Ramos (cell line): ENCODE data around the gene TIPARP.
"Not testable (repeated sequence)": the region's sequence is repeated elsewhere in the genome, so short reads cannot be mapped to it uniquely, and the experiment has no call there.

Experiments
- in situ Hi-C: fragments of 300-500 bp; cut with MboI; formaldehyde crosslinking; loops from one replicate; pipeline ENCODE4 v1.14.3; 2022; ENCODE audit warnings: low sequenced_read_pairs; ENCODE audit not compliant: unreplicated experiment

Gene TIPARP

GRCh38 chr3:156732715-156733421 is 58.5 kb downstream of the TIPARP start:
- in situ Hi-C loops, result no loop called here

- in situ Hi-C loops, result not testable (repeated sequence)
Observed at GRCh38 chr3:156734661-156735060, 60.3 kb downstream of the TIPARP start.

- in situ Hi-C loops, result no loop called here
Observed at GRCh38 chr3:156735471-156735870, 61.1 kb downstream of the TIPARP start.

- in situ Hi-C loops, result not testable (repeated sequence)
Observed at GRCh38 chr3:156737049-156737448, 62.7 kb downstream of the TIPARP start.

GRCh38 chr3:156738251-156738650 is 63.9 kb downstream of the TIPARP start:
- in situ Hi-C loops, result no loop called here

GRCh38 chr3:156739976-156740375 is 65.6 kb downstream of the TIPARP start:
- in situ Hi-C loops, result no loop called here

- in situ Hi-C loops, result not testable (repeated sequence)
Observed at GRCh38 chr3:156740581-156740980, 66.2 kb downstream of the TIPARP start.

GRCh38 chr3:156741935-156742334 is 67.5 kb downstream of the TIPARP start:
- in situ Hi-C loops, result no loop called here

- in situ Hi-C loops, result no loop called here
Observed at GRCh38 chr3:156742401-156742800, 68.0 kb downstream of the TIPARP start.

GRCh38 chr3:156743859-156744258 is 69.5 kb downstream of the TIPARP start:
- in situ Hi-C loops, result no loop called here

GRCh38 chr3:156744631-156745030 is 70.2 kb downstream of the TIPARP start:
- in situ Hi-C loops, result no loop called here

- in situ Hi-C loops, result no loop called here
Observed at GRCh38 chr3:156745766-156746165, 71.4 kb downstream of the TIPARP start.

GRCh38 chr3:156747046-156747445 is 72.7 kb downstream of the TIPARP start:
- in situ Hi-C loops, result no loop called here

GRCh38 chr3:156749244-156749643 is 74.9 kb downstream of the TIPARP start:
- in situ Hi-C loops, result no loop called here

GRCh38 chr3:156750191-156750873 is 75.9 kb downstream of the TIPARP start:
- in situ Hi-C loops, result no loop called here

GRCh38 chr3:156750874-156751245 is 76.5 kb downstream of the TIPARP start:
- in situ Hi-C loops, result no loop called here

- in situ Hi-C loops, result no loop called here
Observed at GRCh38 chr3:156751461-156752025, 77.2 kb downstream of the TIPARP start.
